MM.1S (cell line): ENCODE measurements around the gene CDH1.

Source experiments
- DNase-seq: peaks from one replicate; pipeline ENCODE4 v3.0.0-alpha.2; 2015
- H2AFZ ChIP-seq: fragments of 300-600 bp; sonication (generic); 2 replicates; pipeline ENCODE4 v1.6.0; 2016; ENCODE audit warnings: antibody characterized with exemption, low read length
- H3F3A ChIP-seq: fragments of 300-600 bp; sonication (generic); 2 replicates; pipeline ENCODE4 v1.6.1; 2016; ENCODE audit warnings: mild to moderate bottlenecking, antibody characterized with exemption, low read length, moderate library complexity, mixed read lengths; ENCODE audit not compliant: insufficient read depth
- H3K27ac ChIP-seq: fragments of 300-600 bp; sonication (generic); 2 replicates; pipeline ENCODE4 v1.5.1; 2016; ENCODE audit warnings: mild to moderate bottlenecking, low read length
- H3K27me3 ChIP-seq: fragments of 300-600 bp; sonication (generic); replicated peaks from 2 replicates; pipeline ENCODE4 v1.6.0; 2016; ENCODE audit warnings: low read length; ENCODE audit not compliant: insufficient read depth
- H3K36me3 ChIP-seq: fragments of 300-600 bp; sonication (generic); replicated peaks from 2 replicates; pipeline ENCODE4 v1.6.1; 2016; ENCODE audit warnings: mild to moderate bottlenecking, low read length, mixed read lengths; ENCODE audit not compliant: insufficient read depth
- H3K4me1 ChIP-seq: fragments of 300-600 bp; sonication (generic); 2 replicates; pipeline ENCODE4 v1.6.1; 2016; ENCODE audit warnings: low read length, mixed read lengths
- H3K4me2 ChIP-seq: fragments of 300-600 bp; sonication (generic); 2 replicates; pipeline ENCODE4 v1.6.0; 2016; ENCODE audit warnings: low read depth, low read length
- H3K4me3 ChIP-seq: fragments of 300-600 bp; sonication (generic); 2 replicates; pipeline ENCODE4 v1.5.1; 2016; ENCODE audit warnings: low read length, mixed read lengths
- H3K79me2 ChIP-seq: fragments of 300-600 bp; sonication (generic); 2 replicates; pipeline ENCODE4 v1.6.1; 2016; ENCODE audit warnings: mixed run types, low read length, mixed read lengths
- H3K9ac ChIP-seq: fragments of 300-600 bp; sonication (generic); 2 replicates; pipeline ENCODE4 v1.6.1; 2016; ENCODE audit warnings: low read length, mixed read lengths
- H3K9me2 ChIP-seq: fragments of 300-600 bp; sonication (generic); replicated peaks from 2 replicates; pipeline ENCODE4 v1.6.1; 2016; ENCODE audit warnings: mild to moderate bottlenecking, low read length, mixed read lengths; ENCODE audit not compliant: insufficient read depth
- H3K9me3 ChIP-seq: fragments of 300-600 bp; sonication (generic); replicated peaks from 2 replicates; pipeline ENCODE4 v1.6.1; 2016; ENCODE audit warnings: mild to moderate bottlenecking, low read length, mixed read lengths; ENCODE audit not compliant: insufficient read depth
- H4K20me1 ChIP-seq: fragments of 300-600 bp; sonication (generic); 2 replicates; pipeline ENCODE4 v1.6.1; 2016; ENCODE audit warnings: mild to moderate bottlenecking, low read length, moderate library complexity, mixed read lengths; ENCODE audit not compliant: insufficient read depth
- EZH2 ChIP-seq: fragments of 300-600 bp; sonication (generic); optimal IDR thresholded peaks from 2 replicates; pipeline ENCODE3; 2017; ENCODE audit warnings: low read depth, mild to moderate bottlenecking, antibody characterized with exemption, low read length, mixed read lengths
- EZH2phosphoT487 ChIP-seq: fragments of 300-600 bp; sonication (generic); IDR thresholded peaks from 2 replicates; pipeline ENCODE4 v1.6.1; 2018; ENCODE audit warnings: antibody characterized with exemption, low read length
- TF ChIP-seq, protein P1 (sequence below): fragments of 300-600 bp; sonication (generic); IDR thresholded peaks from 2 replicates; pipeline ENCODE4 v1.5.1; 2016; ENCODE audit warnings: antibody characterized with exemption, low read length, mixed read lengths

CDH1 gene

GRCh38 chr16:68857479-68857878 lies 120.4 kb downstream of the CDH1 start:
- H4K20me1 ChIP-seq = no peaks in the 10 kb centered on the region
- H3K79me2 ChIP-seq = no peaks in the 10 kb centered on the region
- TF ChIP-seq, protein P1, sequence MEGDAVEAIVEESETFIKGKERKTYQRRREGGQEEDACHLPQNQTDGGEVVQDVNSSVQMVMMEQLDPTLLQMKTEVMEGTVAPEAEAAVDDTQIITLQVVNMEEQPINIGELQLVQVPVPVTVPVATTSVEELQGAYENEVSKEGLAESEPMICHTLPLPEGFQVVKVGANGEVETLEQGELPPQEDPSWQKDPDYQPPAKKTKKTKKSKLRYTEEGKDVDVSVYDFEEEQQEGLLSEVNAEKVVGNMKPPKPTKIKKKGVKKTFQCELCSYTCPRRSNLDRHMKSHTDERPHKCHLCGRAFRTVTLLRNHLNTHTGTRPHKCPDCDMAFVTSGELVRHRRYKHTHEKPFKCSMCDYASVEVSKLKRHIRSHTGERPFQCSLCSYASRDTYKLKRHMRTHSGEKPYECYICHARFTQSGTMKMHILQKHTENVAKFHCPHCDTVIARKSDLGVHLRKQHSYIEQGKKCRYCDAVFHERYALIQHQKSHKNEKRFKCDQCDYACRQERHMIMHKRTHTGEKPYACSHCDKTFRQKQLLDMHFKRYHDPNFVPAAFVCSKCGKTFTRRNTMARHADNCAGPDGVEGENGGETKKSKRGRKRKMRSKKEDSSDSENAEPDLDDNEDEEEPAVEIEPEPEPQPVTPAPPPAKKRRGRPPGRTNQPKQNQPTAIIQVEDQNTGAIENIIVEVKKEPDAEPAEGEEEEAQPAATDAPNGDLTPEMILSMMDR = no peak
- no peak for TF ChIP-seq EZH2phosphoT487
- no peak for TF ChIP-seq EZH2
- no peaks in the 10 kb centered on the region for H3K27me3 ChIP-seq
- no peak overlapping the region for H2AFZ ChIP-seq
- no peak for DNase-seq
- H3K9me3 ChIP-seq = no peaks in the 10 kb centered on the region
- no peak overlapping the region for H3K27ac ChIP-seq
- no peaks in the 10 kb centered on the region for H3K4me1 ChIP-seq
- H3K4me3 ChIP-seq = no peak overlapping the region
- H3K9me2 ChIP-seq = no peaks in the 10 kb centered on the region
- no peak overlapping the region for H3K9ac ChIP-seq
- no peaks in the 10 kb centered on the region for H3K36me3 ChIP-seq
- H3K4me2 ChIP-seq = no peak overlapping the region
- H3F3A ChIP-seq = no peaks in the 10 kb centered on the region

DNA sequence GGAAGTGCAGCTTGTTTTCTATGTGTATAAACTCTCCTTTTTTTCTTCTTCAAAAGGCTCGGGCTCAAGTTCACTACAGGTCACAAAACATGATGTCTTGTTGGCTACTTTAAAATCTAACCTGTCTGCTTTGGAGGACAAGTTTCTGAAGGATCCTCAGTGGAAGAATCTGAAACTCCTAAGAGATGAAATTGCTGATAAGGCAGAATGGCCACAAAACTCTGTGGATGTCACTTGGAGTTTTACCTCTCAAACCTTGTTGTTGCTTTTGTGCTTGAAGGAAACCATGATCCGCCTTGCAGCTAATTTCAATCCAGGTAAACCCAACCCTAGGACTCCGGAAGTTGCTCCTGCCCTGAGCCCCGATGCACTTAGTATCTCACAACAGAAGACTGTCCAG lies 122.7 kb downstream of the CDH1 start:
- Histone ChIP-seq H4K20me1 (no peaks in the 10 kb centered on the region), H2AFZ (no peak overlapping the region), H3K4me1 (no peaks in the 10 kb centered on the region), H3F3A (no peaks in the 10 kb centered on the region), H3K36me3 (no peaks in the 10 kb centered on the region), H3K4me2 (no peak overlapping the region), H3K9ac (no peak overlapping the region), H3K27ac (no peak overlapping the region), H3K9me2 (no peaks in the 10 kb centered on the region), H3K4me3 (no peak overlapping the region), H3K27me3 (no peaks in the 10 kb centered on the region), H3K79me2 (no peaks in the 10 kb centered on the region), H3K9me3 (no peaks in the 10 kb centered on the region)
- TF ChIP-seq, protein P1 = no peak
- TF ChIP-seq EZH2phosphoT487 (no peak), EZH2 (no peak)
- DNase-seq = no peak

DNA sequence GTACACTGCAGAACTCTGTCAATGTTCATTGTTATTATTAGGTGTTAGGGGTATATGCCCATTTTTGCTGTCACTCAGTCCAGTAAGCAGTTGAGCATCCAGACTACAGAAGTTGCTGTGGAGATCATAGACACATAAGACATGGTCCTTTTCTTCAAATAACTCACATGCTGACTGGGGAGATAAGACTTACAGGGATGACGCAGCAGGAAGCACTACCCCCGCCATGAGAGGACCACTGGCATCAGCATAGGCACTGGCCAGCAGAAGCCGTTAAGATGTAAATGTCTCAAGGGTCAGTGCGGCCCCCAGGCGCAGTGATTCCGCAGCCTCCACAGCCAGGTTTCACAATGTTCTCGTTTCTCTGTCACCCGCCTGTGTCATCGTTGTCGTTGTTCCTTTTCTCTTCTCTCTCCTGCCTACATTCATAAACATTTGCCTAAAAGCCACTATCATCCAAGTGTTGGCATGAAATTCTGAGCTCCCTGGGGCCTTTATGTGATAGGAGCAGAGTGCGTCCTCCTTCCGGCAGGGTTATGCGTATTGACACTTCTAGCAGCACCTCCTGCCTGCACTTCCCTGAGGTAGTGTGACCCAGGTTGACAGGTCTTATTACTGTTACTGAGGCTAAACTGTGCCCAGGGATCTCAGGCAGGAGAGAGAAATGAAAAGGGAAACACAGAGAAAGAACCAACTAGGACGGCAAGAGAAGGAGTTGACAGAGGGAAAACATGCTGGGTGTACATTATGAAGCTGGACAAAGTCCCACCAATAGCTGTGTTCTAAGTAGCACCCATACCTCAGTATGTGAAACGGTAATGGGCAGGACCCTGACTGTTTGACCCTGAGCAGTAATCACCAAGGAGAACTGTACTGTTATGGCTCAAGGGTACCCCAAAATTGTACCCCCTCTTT lies 124.1 kb downstream of the CDH1 start:
- DNase-seq = no peak

More for the DNA sequence above, 124.1 kb downstream of the CDH1 start:
- TF ChIP-seq EZH2 (no peak), EZH2phosphoT487 (no peak)
- TF ChIP-seq, protein P1 = no peak
- Histone ChIP-seq H3K9me3 (no peaks in the 10 kb centered on the region), H4K20me1 (no peaks in the 10 kb centered on the region), H3K9ac (no peak overlapping the region), H3F3A (no peaks in the 10 kb centered on the region), H3K36me3 (no peaks in the 10 kb centered on the region), H3K4me1 (no peaks in the 10 kb centered on the region), H3K27ac (no peak overlapping the region), H3K4me2 (no peak overlapping the region), H3K79me2 (no peaks in the 10 kb centered on the region), H3K27me3 (no peaks in the 10 kb centered on the region), H3K4me3 (no peak overlapping the region), H3K9me2 (no peaks in the 10 kb centered on the region), H2AFZ (no peak overlapping the region)
